GM19035 (cell line): ENCODE data around the gene PPP2R2C.

Experiments
- ATAC-seq: cut with Tn5 transposase; IDR thresholded peaks from one replicate; pipeline ENCODE4 v1.9.1; 2021; ENCODE audit not compliant: unreplicated experiment

Gene PPP2R2C

GRCh38 chr4:6469898-6470501, 2.4 kb downstream of the PPP2R2C start:
- ATAC-seq: no peak

GRCh38 chr4:6469144-6469543, 3.3 kb downstream of the PPP2R2C start:
- ATAC-seq: no peak

GRCh38 chr4:6468376-6468775, 4.0 kb downstream of the PPP2R2C start:
- ATAC-seq: no peak

- no peak for ATAC-seq
Observed at GRCh38 chr4:6467600-6467999, 4.8 kb downstream of the PPP2R2C start.

GRCh38 chr4:6466756-6467381, 5.5 kb downstream of the PPP2R2C start:
- no peak for ATAC-seq

GRCh38 chr4:6465955-6466354, 6.5 kb downstream of the PPP2R2C start:
- ATAC-seq: no peak

GRCh38 chr4:6464842-6465588, 7.4 kb downstream of the PPP2R2C start:
- ATAC-seq: no peak

GRCh38 chr4:6463311-6464289, 8.8 kb downstream of the PPP2R2C start:
- ATAC-seq: no peak

- ATAC-seq: no peak
Observed at GRCh38 chr4:6461301-6462165, 10.9 kb downstream of the PPP2R2C start.

GRCh38 chr4:6460876-6461275, 11.5 kb downstream of the PPP2R2C start:
- no peak for ATAC-seq

- no peak for ATAC-seq
Observed at GRCh38 chr4:6458528-6458927, 13.9 kb downstream of the PPP2R2C start.

- no peak for ATAC-seq
Observed at GRCh38 chr4:6456450-6456849, 16.0 kb downstream of the PPP2R2C start.

- no peak for ATAC-seq
Observed at GRCh38 chr4:6454112-6454910, 18.1 kb downstream of the PPP2R2C start.

- no peak for ATAC-seq
Observed at GRCh38 chr4:6453688-6453990, 18.8 kb downstream of the PPP2R2C start.

GRCh38 chr4:6452897-6453687, 19.3 kb downstream of the PPP2R2C start:
- ATAC-seq: no peak

- ATAC-seq: no peak
Observed at GRCh38 chr4:6452116-6452896, 20.1 kb downstream of the PPP2R2C start.

- no peak for ATAC-seq
Observed at GRCh38 chr4:6451309-6451708, 21.1 kb downstream of the PPP2R2C start.

- no peak for ATAC-seq
Observed at GRCh38 chr4:6450709-6451108, 21.7 kb downstream of the PPP2R2C start.
